CD4-positive, alpha-beta T cell treated with Interleukin-17A for 4 hours (primary cell): Measurements from ENCODE around the gene NEK4.
"Not testable (repeated sequence)": the region's sequence is repeated elsewhere in the genome, so short reads cannot be mapped to it uniquely, and the experiment has no call there.

Source experiments
- DNase-seq: peaks from one replicate; pipeline ENCODE4 v3.0.0-alpha.2; 2020; ENCODE audit warnings: mixed read lengths

The NEK4 gene

DNA sequence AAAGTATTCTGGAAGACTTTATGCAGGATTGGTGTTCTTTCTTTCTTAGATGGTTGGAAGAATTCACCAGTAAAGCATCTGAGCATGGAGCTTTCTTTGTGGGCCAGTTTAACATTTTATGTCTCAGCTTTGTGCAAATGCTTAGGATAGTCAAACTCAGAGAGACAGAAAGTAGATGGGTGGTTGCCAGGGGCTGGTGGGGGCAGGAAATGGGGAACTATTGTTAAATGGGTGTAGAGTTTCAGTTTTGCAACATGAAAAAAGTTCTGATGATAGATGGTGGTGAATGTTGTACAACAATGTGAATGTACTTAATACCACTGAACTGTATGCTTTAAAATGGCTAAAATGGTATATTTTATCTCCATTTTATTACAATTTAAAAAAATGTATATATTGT is 40.1 kb downstream of the NEK4 start:
- DNase-seq, result no peak

DNA sequence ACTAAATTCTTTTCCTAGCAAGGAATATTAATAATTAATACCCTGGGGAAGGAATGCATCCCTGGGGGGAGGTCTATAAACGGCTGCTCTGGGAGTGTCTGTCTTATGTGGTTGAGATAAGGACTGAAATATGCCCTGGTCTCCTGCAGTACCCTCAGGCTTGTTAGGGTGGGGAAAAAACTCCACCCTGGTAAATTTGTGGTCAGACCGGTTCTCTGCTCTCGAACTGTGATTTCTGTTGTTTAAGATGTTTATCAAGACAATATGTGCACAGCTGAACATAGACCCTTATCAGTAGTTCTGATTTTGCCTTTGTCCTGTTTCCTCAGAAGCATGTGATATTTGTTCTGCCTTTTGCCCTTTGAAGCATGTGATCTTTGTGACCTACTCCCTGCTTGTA is 42.0 kb downstream of the NEK4 start:
- not testable (repeated sequence) for DNase-seq

DNA sequence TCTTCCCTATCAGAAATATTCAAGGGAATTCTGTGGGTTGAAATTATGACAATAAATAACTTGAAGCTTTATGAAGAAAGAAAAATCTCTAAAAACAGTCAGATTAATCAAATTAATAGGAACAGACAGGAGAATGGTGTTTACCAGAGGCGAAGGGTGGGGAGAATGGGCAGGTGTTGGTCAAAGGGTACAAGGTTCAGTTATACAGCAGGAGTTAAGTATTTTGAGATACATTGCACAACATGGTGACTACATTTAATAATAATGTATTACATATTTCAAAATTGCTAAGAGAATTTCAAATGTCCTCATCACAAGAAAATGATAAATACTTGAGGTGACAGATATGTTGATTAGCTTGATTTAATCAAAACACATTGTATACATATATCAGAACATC is 46.2 kb downstream of the NEK4 start:
- DNase-seq, result no peak

GRCh38 chr3:52723935-52724334 is 46.8 kb downstream of the NEK4 start:
- no peak for DNase-seq

- no peak for DNase-seq
Observed at GRCh38 chr3:52722491-52722890, 48.2 kb downstream of the NEK4 start.

GRCh38 chr3:52721730-52722008 is 49.1 kb downstream of the NEK4 start:
- no peak for DNase-seq

- peak; percentile 39 for DNase-seq
Observed at GRCh38 chr3:52721002-52721729, 49.6 kb downstream of the NEK4 start.

DNA sequence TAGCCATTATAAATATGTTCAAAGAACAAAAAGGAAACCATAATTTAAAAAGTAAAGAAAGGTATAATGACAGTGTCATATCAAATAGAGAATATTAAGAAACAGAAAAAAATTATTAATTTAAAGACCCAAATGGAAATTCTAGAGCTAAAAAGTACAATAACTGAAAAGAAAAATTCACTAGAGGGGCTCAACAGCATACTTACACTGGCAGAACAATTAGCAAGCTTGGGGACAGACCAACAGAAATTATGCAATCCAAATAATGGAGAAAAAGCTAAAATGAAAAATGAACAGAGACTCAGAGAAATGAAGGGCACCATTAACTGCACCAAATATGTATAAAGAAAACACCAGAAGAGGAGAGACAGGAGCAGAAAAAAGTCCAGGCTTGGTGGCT is 51.1 kb downstream of the NEK4 start:
- DNase-seq, result no peak

- DNase-seq, result no peak
Observed at GRCh38 chr3:52715714-52716305, 54.9 kb downstream of the NEK4 start.

- DNase-seq, result no peak
Observed at GRCh38 chr3:52714335-52715302, 56.1 kb downstream of the NEK4 start.

DNA sequence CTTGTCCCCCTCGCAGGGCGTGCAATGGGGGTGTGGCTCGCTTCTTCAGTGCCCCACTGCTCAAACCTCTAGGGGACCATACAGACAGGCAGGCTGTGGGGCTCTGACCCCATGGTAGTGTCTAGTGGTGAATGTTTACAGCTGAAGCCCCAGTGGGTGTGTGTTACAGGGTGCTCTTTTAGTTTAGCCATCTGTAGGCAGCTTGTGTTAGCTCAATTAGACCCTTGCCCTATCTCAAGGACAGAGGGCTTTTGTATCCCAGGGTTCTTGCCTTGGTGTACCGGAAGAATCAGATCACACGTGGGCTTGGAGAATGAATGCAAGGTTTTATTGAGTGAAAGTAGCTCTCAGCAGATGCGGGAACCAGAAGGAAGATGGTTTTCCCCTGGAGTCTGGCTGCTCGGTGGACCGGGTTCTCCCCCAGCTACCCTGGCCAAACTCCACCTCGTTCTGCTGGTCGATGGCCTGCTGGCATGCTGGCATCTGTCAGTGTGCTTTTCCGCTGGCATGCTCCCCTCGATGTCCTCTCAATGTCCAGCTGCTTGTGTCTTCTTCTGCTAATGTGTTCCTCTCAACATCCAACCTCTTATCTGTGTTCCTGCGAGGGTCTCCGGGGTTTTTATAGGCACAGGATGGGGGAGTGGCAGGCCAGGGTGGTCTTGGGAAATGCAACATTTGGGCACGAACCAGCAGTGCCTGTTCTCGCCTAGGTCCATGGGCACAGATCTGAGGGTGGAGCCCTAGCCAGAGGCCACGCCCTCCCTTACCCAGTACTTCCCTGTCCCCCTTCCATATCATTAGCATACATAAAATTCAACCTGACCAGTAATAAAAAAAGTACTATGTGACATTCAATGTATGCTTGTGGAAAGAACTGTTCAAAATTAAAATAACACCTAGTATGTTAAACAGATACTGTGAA is 58.2 kb downstream of the NEK4 start:
- no peak for DNase-seq

DNA sequence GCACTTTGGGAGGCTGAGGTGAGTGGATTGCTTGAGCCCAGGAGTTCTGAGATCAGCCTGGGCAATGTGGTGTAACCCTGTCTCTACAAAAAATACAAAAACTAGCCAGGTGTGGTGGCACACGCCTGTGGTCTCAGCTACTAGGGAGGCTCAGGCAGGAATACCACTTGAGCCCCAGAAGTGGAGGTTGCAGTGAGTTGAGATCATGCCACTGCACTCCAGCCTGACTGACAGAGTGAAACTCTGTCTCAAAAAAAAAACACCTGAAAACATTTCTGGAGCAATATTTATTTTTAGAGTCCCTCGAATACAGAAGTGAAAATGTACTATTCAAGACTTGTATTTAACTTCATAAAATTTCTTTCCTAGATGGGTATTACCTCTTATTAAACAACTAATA is 60.2 kb downstream of the NEK4 start:
- no peak for DNase-seq

- DNase-seq, result no peak
Observed at GRCh38 chr3:52707585-52707984, 63.2 kb downstream of the NEK4 start.

- peak; percentile 89 for DNase-seq
Observed at GRCh38 chr3:52705688-52706686, 64.8 kb downstream of the NEK4 start, which contains the start of the genes GLT8D1 and SPCS1. Gene GLT8D1 (minus strand): TSS chr3:52705791. CDS start chr3:52700460, 5,331 bp downstream. Gene SPCS1 (plus strand): TSS chr3:52706106. CDS start chr3:52706247, 141 bp downstream.

- DNase-seq, result no peak
Observed at GRCh38 chr3:52705438-52705687, 65.4 kb downstream of the NEK4 start.

DNA sequence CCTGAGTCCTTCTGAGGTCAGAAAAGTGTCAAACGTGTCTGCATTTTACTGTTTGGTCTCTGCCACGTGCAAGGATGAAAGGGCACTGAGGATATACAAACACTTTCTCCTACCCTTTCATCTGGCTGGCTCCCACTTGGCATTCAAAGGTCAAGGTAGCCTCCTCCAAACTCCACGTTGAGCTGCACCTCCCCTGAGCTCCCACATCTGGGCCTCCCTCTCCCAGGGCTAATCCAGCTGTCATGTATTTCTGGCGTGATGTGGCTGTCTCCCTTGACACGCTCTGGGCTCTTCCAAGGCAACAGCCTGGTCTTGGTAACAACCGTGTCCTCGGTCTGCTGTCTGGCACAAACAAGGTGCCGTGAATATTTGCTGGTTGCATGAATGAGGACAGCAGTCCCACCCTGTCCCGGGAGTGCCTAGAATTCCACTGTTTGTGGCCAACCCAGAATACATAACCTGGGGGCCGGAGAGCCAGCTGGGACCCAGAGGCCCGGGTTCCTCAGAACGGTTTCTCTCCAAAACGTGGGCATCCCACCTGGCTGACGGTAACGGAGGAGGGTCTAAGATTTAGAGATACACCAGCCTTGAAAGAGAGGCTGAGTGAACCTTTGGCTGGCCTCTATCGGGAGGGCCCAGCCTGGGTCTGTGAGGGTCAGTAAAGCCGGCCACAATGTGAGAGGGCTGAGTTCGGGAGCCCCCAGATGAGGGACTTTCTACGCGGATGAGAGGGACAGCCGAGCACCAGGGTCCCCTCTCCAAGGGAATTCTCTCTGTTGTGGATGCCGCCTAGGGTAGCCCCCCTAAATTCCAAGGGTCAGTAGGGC is 65.9 kb downstream of the NEK4 start:
- DNase-seq, result no peak

GRCh38 chr3:52703341-52703740 is 67.4 kb downstream of the NEK4 start:
- DNase-seq, result no peak

GRCh38 chr3:52697632-52697965 is 73.1 kb downstream of the NEK4 start:
- no peak for DNase-seq

- no peak for DNase-seq
Observed at GRCh38 chr3:52696830-52697631, 73.7 kb downstream of the NEK4 start.
